Measurements from ENCODE around the gene MKS1.

Gene MKS1

DNA sequence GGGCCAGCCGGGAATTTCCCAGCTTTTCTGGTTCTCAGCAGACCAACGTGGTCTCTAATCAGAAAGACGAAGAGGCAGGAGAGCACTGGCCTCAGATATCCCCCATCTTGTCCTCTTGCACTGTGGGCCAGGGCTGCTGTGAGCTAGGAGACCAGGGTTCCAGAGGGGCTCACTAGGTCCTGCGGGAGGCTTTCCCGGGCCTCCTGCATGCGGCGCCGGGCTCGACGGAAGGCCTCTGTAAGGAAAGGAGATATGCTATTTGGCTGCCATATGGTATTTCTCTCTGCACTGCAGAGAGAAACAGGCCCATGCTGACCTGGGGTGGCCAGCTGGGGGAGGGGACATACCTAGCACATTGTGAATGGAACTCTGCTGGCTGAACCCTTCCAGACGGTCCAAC, 13.1 kb downstream of the MKS1 start:
- H3K4me3 ChIP-seq, result no peak overlapping the region
- no peak for DNase-seq (ENCODE audit: low spot score)
- TF ChIP-seq, protein P1, sequence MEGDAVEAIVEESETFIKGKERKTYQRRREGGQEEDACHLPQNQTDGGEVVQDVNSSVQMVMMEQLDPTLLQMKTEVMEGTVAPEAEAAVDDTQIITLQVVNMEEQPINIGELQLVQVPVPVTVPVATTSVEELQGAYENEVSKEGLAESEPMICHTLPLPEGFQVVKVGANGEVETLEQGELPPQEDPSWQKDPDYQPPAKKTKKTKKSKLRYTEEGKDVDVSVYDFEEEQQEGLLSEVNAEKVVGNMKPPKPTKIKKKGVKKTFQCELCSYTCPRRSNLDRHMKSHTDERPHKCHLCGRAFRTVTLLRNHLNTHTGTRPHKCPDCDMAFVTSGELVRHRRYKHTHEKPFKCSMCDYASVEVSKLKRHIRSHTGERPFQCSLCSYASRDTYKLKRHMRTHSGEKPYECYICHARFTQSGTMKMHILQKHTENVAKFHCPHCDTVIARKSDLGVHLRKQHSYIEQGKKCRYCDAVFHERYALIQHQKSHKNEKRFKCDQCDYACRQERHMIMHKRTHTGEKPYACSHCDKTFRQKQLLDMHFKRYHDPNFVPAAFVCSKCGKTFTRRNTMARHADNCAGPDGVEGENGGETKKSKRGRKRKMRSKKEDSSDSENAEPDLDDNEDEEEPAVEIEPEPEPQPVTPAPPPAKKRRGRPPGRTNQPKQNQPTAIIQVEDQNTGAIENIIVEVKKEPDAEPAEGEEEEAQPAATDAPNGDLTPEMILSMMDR (IDR thresholded peaks at IDR 0.05), result no peak
- H3K27ac ChIP-seq, result no peak overlapping the region

DNA sequence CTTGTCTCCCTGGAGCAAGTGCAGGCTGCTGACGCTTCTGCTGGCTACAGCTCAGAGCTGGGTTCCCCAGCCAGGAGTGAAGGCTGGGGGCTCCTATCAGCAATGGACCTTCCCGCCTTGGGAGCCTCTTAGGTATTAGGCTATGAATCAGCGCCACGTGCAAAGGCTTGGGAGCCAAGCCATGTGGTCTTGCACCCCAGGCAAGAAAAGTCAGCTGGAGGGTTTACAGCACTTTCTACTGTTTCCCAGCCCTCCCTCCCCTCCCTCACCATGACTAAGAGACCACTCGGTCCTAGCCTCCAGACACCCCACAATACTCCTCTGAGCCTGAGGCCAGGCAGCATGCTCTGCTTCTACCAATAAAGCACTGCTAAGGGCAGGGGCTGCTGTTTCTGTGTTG, 14.3 kb downstream of the MKS1 start:
- Histone ChIP-seq H3K4me3 (no peak overlapping the region), H3K27ac (no peak overlapping the region)
- no peak for DNase-seq (ENCODE audit: low spot score)
- TF ChIP-seq, protein P1 (IDR thresholded peaks at IDR 0.05), result no peak

DNA sequence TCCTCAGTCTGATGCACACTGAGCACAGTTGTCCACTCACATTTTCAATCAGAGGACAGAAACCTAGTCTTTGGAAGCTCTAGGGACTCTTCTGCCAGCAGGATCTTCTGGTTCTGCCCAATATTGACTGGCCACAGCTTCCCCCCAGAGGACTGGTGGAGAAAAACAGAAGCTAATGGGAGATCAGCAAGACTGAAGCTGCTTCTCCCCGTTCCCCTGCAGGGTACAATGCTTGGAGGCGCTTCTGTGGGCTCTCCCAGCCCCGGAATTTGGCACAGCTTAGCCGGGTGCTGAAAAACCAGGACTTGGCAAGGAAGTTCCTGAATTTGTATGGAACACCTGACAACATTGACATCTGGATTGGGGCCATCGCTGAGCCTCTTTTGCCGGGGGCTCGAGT, 16.2 kb downstream of the MKS1 start:
- no peak overlapping the region for H3K27ac ChIP-seq
- TF ChIP-seq, protein P1 (IDR thresholded peaks at IDR 0.05), result no peak
- H3K4me3 ChIP-seq, result no peak overlapping the region
- DNase-seq (ENCODE audit: low spot score), result no peak

DNA sequence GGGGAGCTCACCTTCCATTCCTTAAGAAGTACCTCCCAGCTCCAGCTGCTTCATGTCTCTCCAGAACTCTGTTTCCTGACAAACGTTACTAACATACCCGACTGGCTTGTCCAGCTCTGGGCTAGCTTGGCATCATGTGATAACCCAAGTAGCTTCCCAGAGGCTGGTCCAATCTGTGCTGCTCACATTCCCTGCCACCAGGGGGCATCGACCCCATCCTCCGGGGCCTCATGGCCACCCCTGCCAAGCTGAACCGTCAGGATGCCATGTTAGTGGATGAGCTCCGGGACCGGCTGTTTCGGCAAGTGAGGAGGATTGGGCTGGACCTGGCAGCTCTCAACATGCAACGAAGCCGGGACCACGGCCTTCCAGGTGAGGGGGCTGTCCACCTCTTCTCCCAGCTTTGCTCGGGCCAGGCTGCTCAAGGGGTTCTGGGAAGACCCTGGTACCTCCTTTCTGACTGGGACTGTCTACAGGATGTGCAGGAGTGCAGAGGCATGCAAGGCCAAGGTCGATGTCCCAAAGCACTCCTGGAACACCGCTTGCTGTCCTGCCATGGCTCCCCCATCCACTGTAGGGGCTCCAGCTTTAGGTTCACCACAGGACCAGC, 18.9 kb downstream of the MKS1 start:
- no peak for DNase-seq (ENCODE audit: low spot score)

DNA sequence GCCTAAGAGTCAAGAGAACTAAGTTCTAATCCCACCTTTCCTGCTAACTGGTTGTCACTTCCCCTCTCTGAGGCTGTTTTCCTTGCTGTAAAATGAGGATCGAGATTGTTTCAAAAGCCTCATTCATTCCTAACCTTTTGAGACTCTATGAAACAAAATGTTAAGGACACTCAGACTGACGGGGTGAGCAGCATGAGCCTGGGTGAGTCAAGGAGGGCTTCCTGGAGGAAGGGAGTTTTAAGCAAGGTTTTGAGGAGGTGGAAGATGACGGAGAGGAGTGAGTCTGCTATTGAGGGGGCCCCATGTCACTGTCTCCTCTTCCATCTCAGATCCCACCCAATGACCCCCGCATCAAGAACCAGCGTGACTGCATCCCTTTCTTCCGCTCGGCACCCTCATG, 22.4 kb downstream of the MKS1 start:
- TF ChIP-seq, protein P1 (IDR thresholded peaks at IDR 0.05), result no peak
- no peak for DNase-seq (ENCODE audit: low spot score)
- Histone ChIP-seq H3K4me3 (no peak overlapping the region), H3K27ac (no peak overlapping the region)

More for the DNA sequence above, 18.9 kb downstream of the MKS1 start:
- Histone ChIP-seq H3K27ac (no peak overlapping the region), H3K4me3 (no peak overlapping the region)
- TF ChIP-seq, protein P1 (IDR thresholded peaks at IDR 0.05), result no peak

DNA sequence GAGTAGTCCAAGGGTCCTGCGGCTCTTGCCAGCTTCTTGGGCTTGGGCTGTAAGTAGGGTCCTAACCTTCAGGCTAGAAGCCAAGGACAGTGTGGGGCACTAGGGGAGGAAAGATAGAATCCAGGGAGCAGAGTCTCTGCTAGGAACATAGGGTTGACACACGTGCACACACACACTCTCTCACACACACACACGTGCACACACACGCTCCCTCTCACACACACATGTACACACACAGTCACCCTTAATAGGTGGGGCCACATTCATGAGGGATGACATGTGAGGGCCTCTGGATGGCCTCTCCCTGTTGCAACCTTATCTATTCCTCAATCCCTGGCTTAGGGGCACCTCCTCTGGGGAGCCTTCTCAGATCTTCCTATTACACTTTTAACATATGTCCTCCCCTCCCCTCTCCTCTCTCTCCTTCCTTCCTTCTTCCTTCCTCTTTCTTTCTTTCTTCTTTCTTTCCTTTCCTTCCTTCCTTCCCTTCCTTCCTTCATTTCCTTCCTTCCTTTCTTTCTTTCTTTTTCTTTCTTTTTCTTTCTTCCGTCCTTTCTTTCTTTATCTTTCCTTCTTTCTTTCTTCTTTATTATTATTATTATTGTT, 23.4 kb downstream of the MKS1 start:
- H3K4me3 ChIP-seq, result no peak overlapping the region
- H3K27ac ChIP-seq, result no peak overlapping the region
- TF ChIP-seq, protein P1 (IDR thresholded peaks at IDR 0.05), result no peak
- no peak for DNase-seq (ENCODE audit: low spot score)

DNA sequence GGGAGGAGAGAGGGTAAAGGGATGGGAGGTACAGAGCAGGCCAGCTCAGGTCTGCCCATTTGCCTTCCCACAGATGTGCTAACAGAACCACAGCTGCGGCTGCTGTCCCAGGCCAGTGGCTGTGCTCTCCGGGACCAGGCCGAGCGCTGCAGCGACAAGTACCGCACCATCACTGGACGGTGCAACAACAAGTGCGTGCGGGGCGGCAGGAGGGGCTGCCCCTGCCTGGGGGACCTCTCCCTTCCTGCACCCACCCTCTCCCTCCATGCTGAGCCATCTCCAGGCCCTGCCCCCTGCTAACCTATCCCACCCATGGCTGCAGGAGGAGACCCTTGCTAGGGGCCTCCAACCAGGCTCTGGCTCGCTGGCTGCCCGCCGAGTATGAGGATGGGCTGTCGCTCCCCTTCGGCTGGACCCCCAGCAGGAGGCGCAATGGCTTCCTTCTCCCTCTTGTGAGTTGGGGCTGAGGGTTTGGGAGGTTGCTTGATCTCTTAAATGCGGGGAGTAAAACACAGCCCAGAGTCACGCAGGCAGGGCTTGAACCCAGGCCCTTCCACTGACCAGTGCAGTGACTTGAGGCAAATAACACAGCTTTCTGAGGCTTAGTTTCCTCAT, 25.3 kb downstream of the MKS1 start:
- no peak for DNase-seq (ENCODE audit: low spot score)
- TF ChIP-seq, protein P1 (IDR thresholded peaks at IDR 0.05), result no peak
- H3K27ac ChIP-seq, result no peak overlapping the region
- H3K4me3 ChIP-seq, result no peak overlapping the region
